Stimulated activated CD4-positive, alpha-beta T cell treated with anti-CD3 and anti-CD28 coated beads, Interleukin-1b, Interleukin-23, amount 100 ng/mL, for 1 hour (primary cell): Measurements from ENCODE around the gene COMMD10.

Experiments used
- DNase-seq, 2 donors: peaks; one replicate each; pipeline ENCODE4 v3.0.0-alpha.2; 2020; ENCODE audit warnings: low read depth in 2 of 2

The COMMD10 gene

DNA sequence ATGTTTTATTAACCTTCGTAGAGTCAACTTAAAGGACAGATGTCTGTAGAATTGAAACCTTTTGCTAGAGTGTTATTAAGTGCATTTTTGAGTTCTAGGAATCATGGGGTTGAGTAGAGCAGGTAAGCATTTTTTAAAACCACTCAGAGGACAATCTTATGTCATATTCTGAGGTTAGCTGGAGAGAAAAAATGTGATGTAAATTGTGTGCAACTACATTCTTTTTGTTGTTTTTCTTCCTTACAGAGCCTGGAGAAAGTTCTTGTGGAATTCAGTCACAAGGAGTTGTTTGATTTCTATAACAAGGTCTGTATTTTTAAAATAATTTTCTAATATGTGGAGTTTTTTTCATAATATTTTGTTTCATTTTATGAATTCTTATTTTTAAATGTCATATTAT, 206.4 kb downstream of the COMMD10 start:
- no peak for DNase-seq

- no peak for DNase-seq
Measured at GRCh38 chr5:116292321-116292720, 207.5 kb downstream of the COMMD10 start.

DNA sequence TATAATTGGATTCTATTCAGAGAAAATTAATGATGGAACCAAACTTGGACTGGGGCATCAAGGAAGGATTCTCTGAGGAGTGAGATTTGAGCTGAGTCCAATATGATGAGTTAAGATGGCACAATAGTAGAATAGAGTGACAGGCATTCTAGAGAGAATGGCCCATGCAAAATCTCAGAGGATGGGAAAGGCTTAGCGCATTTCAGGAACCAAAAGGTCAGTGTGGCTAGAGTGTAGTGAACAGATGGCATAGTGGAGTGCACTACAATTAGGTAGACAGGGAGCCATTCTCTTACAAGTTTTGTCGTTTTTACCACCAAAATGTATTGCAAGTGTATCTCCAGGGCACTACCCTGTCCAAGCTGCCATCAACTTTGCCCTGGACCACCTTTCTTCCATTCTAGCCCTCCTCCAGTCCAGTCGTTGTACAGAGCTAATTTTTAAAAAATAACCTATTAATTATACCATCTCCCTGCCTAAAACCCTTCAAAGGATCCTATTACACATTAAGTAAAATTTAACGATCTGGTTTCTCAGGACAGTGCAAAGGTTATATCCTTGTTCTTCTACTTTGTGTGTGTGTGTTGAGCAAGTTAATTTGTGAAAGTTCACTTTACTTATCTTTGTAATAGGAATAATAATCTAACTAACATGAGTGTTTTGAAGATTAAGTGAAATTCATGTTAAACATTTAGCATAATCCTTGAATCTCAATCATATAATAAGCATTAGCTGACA, 211.7 kb downstream of the COMMD10 start:
- DNase-seq = no peak

- DNase-seq = no peak
Measured at GRCh38 chr5:116297296-116297814, 212.5 kb downstream of the COMMD10 start.

DNA sequence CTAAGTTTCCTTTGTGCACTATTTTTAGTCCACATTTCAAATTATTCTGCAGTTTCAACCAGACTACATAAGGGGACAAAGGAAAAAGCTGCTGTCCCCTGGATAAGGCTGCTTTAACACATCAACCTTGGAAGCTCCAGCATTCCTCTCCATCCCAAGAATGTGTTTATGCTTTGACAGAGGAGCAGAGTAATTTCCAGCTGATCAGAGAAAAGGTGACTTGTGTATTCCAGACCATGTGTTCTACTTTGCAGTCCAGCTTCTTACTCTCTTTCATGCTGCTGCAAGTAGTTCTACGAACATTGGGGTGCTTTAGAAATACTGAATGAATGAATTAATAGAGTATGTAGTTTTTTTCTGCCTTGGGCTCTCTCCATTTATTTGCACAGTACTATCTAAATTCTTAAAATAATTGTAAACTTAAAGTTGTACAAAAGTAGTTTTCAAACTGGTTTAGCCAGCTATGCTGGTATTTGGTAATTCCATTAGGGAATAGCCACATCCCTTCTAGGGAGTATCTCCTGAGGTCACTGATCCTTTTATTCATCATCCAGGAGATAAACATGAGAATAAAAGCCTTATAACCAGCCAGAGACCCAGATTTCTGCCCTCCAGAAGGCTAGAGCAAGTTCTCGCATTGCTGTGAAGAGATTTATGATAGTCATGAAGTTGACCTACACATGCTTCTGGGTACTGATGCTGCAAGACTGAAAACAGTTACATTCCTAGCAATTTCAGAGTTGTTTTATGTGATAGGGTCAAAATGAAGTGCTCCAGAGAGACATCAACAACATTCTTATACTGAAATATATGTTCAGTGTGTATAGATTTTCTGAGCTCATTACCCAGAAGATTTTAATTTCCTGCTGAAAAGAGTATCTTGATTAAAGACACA, 215.2 kb downstream of the COMMD10 start:
- DNase-seq = no peak

DNA sequence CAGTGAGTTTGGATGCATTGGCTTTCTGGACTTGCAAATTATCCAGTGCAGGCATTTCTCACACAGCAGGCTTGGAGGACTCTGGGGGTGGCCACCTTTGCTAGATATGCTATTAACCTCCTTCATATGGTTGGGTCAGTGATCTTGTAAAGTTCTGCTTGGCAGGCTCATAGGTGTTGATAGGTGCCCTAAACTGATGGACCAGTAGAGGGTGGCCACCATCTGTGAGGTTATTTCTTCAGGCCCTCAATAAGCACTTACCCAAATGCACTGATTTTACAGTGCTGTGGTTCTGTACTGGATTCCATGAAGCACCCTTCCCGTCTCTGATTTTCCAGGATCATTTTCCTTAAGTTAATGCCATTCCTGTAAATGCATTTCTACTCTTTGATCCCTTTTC, 216.3 kb downstream of the COMMD10 start:
- DNase-seq = no peak

- no peak for DNase-seq
Measured at GRCh38 chr5:116303340-116303739, 218.5 kb downstream of the COMMD10 start.

- no peak for DNase-seq
Measured at GRCh38 chr5:116303810-116304209, 219.0 kb downstream of the COMMD10 start.

DNA sequence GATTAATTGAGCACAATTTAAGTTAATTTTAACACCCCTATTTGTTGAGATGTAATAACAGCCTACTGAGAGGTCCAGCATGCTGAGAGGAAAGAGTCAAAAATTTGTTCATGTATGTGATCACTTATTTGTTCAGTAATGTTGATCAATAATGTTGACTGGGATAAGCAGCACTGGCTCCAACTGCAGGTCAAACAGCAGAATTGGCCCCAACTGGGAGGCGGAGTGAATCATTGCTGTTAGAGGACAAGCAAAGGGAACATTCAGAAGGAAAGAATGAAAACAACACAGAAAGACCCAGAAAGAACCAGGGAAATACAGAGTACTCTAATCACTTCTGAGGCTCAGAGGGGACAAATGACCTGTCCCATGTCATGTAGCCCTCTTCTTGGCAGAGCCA, 221.1 kb downstream of the COMMD10 start:
- no peak for DNase-seq

- DNase-seq = no peak
Measured at GRCh38 chr5:116306846-116307245, 222.0 kb downstream of the COMMD10 start.

DNA sequence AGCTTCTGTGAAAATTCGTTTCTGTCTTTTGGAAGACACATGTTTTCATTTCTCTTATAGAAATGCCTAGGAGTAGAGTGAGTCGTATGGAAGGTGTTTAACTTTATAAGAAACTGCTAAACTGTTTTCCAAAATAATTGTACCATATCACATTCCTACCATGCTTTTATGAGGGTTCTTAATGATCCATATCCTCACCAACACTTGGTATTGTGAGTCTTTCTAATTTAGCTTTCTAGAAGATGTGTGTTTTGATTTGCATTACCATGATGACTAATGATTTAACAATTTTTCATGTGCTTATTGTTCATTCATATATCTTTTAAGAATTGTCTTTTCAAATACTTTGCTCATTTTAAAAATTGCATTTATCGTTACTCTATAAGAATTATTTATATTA, 223.6 kb downstream of the COMMD10 start:
- DNase-seq = no peak

- DNase-seq = no peak
Measured at GRCh38 chr5:116313366-116313765, 228.5 kb downstream of the COMMD10 start.

DNA sequence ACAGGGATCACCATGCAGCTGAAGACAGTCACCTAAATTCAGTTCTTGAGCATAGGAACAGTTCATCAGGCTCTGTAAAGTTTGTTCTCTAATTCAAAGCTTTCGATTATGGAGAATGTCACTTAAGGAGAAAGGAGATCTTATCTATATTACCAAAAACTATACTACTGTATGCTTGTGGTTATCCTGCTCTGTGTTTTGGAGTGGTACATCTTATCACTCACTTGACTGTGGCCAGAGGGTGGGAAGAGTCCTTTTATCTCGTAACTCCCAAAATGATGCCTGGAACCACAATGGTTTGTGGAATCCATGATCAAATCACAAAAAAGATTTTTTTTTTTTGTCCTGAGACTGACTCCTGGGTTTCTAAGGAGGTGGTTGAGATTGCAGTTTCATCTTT, 230.7 kb downstream of the COMMD10 start:
- DNase-seq = no peak

- no peak for DNase-seq
Measured at GRCh38 chr5:116318091-116318854, 233.4 kb downstream of the COMMD10 start.

DNA sequence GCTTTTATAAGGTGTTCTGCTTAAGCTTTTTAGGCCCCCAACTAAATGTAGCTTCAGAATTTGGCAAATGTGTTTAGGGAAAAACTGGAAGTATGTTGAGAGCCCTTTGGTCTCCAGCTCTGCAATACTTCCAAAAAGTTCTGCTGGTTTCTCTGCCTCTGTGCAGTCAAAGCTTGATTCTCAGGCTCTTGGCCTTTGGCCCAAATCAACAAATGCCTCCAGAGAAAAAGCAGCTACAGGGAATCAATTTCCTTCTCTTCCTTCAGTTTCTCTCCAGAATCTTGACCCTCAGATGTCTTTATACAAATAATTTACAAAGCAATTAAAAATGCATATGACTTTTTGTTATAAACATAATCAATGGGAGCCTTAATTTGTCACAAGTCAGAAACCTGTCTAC, 235.7 kb downstream of the COMMD10 start:
- no peak for DNase-seq

GRCh38 chr5:116329503-116329902, 244.7 kb downstream of the COMMD10 start:
- no peak for DNase-seq

DNA sequence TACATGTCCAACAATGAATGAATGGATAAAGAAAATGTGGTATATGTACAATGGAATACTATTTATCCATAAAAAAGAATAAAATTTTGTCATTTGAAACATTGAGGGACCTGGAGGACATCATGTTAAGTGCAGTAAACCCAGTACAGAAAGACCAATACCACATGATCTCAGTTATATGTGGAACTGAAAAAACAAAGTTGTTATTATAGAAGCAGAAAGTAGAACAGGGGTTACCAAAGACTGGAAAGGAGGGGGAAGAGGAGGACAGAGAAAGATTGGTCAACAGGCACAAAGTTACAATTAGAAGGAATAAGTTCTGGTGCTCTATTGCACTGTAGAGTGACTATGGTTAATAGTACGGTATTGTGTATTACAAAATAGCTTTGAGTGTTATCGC, 256.0 kb downstream of the COMMD10 start:
- no peak for DNase-seq
